Mammary epithelial cell (primary cell): Measurements from ENCODE around the gene FASTKD2.

Source experiments
- CTCF ChIP-seq, 2 donors: IDR thresholded peaks in 1 of 2; conservative IDR thresholded peaks in 1 of 2; 2 replicates each; pipeline ENCODE4 v1.5.1; 2011 to 2012; ENCODE audit warnings: inconsistent platforms in 2 of 2, low read length in 2 of 2, mild to moderate bottlenecking in 2 of 2, control low read depth in 1 of 2, low read depth in 1 of 2; ENCODE audit not compliant: insufficient read depth in 1 of 2; ENCODE audit errors: extremely low read depth in 1 of 2
- EZH2 ChIP-seq: IDR thresholded peaks from 2 replicates; pipeline ENCODE4 v1.6.1; 2012; ENCODE audit warnings: low read length, inconsistent platforms, borderline replicate concordance

DNA sequence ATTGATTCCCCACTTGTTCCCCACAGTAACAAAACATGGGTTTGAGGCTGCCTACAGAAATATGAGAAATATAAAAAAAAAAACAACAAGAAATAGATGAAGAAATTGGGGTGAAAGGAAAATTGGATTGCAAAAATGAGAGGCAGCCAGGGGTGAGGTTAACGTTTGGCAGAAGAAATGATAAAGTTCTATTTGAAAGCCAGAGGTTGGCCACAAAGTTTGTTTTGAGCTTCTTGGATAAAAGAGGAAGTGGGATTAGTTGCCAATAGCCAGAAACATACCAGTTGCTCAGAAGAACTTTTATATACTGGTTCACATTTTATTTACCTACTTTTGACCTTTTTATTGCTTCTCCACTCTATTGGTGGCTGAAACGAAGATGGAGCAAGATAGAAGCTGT lies 67.5 kb downstream of the FASTKD2 start:
- TF ChIP-seq CTCF (conservative IDR thresholded peaks at IDR 0.05 in 1 of 2, IDR thresholded peaks at IDR 0.05 in 1 of 2; ENCODE audit: extremely low read depth in 1 of 2, insufficient read depth in 1 of 2, low read depth in 1 of 2, low read length in 2 of 2) (no peak), EZH2 (no peak)
